ENCODE measurements around the gene SLC25A47. TPM values are rescaled to one million over a fixed set of nuclear protein-coding genes. Genes with fewer than 3 reads are reported as not detected.
"Not testable (repeated sequence)": the region's sequence is repeated elsewhere in the genome, so short reads cannot be mapped to it uniquely, and the experiment has no call there.

SLC25A47 gene
- total RNA-seq, 1 donor from 2014 or later, result not detected

DNA sequence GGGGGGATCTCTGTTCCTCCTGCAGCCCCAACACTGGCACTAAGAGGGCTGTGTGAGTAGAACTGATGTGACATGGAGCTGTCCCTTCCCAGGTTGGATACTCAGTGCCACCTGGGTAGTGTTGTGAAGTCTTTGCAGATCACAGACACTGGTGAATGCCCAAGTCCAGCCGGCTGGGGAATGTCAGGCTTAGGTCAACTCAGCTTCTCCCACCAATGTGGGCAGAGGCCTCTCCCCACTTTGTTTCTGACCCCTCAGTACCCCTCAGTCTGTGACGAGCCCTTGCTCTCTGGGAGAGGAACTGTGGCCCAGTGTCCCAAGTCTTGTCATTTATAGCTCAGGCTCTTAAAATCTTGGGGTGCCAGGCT, 28.2 kb upstream of the SLC25A47 start:
- peaks cover 3% of the 10 kb centered on the region for H3K36me3 Mint-ChIP-seq (ENCODE audit: low read depth)
- H3K27ac Mint-ChIP-seq (ENCODE audit: unreplicated experiment), result no peak overlapping the region
- peaks cover 4% of the 10 kb centered on the region for H3K27me3 Mint-ChIP-seq (ENCODE audit: low read depth)
- TF ChIP-seq, protein P1, sequence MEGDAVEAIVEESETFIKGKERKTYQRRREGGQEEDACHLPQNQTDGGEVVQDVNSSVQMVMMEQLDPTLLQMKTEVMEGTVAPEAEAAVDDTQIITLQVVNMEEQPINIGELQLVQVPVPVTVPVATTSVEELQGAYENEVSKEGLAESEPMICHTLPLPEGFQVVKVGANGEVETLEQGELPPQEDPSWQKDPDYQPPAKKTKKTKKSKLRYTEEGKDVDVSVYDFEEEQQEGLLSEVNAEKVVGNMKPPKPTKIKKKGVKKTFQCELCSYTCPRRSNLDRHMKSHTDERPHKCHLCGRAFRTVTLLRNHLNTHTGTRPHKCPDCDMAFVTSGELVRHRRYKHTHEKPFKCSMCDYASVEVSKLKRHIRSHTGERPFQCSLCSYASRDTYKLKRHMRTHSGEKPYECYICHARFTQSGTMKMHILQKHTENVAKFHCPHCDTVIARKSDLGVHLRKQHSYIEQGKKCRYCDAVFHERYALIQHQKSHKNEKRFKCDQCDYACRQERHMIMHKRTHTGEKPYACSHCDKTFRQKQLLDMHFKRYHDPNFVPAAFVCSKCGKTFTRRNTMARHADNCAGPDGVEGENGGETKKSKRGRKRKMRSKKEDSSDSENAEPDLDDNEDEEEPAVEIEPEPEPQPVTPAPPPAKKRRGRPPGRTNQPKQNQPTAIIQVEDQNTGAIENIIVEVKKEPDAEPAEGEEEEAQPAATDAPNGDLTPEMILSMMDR (conservative IDR thresholded peaks at IDR 0.05), result no peak
- DNase-seq (ENCODE audit: low read depth, low spot score), result no peak
- no peak overlapping the region for H3K4me3 Mint-ChIP-seq
- H3K4me1 Mint-ChIP-seq, result peaks cover 20% of the 10 kb centered on the region
- H3K9me3 Mint-ChIP-seq, result no peaks in the 10 kb centered on the region

DNA sequence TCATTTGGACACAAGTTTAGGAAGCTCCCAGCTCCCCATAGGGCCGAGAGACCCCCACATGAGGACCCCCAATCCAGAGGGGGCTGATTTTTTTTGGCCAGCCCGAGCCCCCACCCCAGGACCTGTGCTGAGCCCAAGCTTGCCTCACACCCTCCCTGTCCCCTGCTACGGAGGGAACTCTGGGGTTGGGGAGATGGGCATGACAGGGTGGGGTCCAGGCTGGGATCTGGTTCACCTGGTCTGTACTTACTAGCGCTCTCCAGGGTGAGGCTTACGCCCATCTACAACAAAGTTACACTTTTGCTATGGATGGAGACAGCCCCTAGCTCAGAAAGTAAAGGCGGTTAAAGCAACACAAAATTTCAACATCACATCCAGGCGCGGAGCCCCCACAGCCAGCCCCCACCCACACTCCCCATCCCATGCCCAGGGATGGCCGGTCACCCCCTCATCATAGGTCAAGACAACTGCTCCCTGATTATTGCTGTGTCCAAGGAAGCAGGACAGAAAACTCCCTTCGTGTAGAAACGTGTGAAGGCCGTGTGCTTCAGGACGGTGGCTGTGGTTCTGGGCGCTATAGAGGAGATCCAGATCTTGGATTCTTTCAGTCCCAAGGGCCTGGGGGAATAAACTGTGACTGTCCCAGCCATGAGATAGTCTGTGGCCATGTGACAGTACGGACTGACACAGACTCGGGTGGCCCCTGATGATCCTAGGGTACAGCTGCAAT, 27.6 kb upstream of the SLC25A47 start:
- peaks cover 3% of the 10 kb centered on the region for H3K36me3 Mint-ChIP-seq (ENCODE audit: low read depth)
- H3K27ac Mint-ChIP-seq (ENCODE audit: unreplicated experiment), result no peak overlapping the region
- H3K27me3 Mint-ChIP-seq (ENCODE audit: low read depth), result peaks cover 4% of the 10 kb centered on the region
- TF ChIP-seq, protein P1 (conservative IDR thresholded peaks at IDR 0.05), result no peak
- DNase-seq (ENCODE audit: low read depth, low spot score), result no peak
- peak overlapping the region; percentile 51 for H3K4me3 Mint-ChIP-seq
- H3K4me1 Mint-ChIP-seq, result peaks cover 15% of the 10 kb centered on the region
- no peaks in the 10 kb centered on the region for H3K9me3 Mint-ChIP-seq

DNA sequence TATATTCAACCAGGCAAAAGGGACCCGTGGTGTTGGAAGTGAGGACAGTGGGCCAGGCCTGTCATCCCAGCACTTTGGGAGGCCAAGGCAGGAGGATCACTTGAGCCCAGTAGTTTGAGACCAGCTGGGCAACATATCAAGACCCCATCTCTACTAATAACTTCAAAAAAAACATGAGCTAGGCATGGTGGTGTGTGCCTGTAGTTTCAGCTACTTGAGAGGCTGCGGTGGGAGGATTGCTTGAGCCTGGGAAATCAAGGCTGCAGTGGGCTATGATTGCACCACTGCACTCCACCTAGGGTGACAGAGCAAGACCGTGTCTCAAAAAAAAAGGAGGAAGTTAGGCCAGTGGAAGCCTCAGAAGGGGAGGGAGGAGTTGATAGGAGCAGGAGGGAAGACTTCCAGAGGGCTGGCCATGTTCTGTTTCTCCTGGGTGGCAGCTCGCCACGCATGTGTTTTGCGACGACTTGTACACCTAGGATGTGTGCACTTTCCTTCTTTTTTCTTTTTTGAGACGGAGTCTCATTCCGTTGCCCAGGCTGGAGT, 27.0 kb upstream of the SLC25A47 start:
- Mint-ChIP-seq H3K9me3 (no peaks in the 10 kb centered on the region), H3K36me3 (ENCODE audit: low read depth) (peaks cover 3% of the 10 kb centered on the region), H3K4me1 (peaks cover 9% of the 10 kb centered on the region), H3K4me3 (peak overlapping the region; percentile 51), H3K27me3 (ENCODE audit: low read depth) (peaks cover 4% of the 10 kb centered on the region), H3K27ac (ENCODE audit: unreplicated experiment) (no peak overlapping the region)
- TF ChIP-seq, protein P1 (conservative IDR thresholded peaks at IDR 0.05), result no peak
- no peak for DNase-seq (ENCODE audit: low read depth, low spot score)

DNA sequence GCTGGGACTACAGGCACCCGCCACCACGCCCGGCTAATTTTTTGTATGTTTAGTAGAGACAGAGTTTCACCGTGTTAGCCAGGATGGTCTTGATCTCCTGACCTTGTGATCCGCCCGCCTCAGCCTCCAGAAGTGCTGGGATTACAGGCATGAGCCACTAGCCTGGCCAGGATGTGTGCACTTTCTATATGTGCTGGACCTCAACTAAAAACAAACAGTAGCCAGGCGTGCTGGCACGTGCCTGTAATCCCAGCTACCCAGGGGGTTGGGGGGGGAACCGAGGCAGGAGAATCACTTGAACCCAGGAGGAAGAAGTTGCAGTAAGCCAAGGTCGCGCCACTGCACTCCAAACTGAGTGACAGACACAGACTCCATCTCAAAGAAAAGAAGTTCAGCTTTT, 26.4 kb upstream of the SLC25A47 start:
- H3K36me3 Mint-ChIP-seq (ENCODE audit: low read depth); DNase-seq (ENCODE audit: low read depth, low spot score); H3K9me3 Mint-ChIP-seq; H3K4me3 Mint-ChIP-seq; H3K27me3 Mint-ChIP-seq (ENCODE audit: low read depth); H3K4me1 Mint-ChIP-seq: not testable (repeated sequence)
- H3K27ac Mint-ChIP-seq (ENCODE audit: unreplicated experiment), result peak overlapping the region; percentile 12

DNA sequence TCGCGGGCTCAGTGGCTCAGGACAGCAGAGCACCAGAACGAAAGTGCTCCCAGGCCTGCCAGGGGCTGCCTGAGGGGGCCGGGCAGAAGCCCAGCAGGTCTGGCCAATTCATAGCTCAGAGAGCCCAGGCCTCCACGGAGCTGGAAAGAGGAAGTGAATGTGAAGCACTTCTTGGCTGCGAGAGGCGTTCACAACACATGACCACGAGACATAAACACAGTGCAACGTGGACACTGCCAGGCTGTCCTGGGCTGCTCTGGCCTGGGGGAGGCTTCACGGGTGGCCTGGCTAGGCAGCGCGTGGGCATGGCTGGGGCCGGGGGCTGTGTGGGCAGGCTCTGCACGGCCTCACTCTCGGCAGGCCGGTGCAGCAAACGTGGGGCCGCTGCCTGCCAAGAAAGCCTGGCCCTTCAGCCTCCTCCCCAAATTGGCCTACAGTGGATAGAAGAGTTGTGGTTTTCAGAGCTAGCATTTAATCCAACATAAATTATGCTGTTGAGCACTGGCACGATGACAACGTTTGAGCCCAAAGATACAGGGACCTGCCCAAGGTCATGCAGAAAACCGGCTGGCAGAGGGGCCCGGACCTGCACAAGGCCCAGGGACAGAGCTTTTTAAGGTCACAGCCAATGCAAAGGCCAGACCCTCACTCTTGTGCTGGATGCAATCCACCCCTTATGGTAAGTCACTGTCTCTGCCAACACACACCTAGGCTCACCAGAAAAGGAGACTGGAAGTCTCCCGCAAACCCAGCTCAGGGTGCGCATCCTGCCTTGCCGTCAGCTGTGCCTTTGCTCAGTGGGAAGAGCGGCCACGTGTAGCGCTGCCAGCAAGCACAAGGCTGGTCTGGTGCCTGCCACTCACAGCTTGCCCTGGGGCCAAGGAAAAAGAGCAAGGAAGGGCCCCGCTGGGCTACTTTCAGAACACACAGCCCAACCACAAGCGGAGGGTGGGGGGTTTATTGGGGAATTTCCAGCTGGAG, 25.5 kb upstream of the SLC25A47 start:
- no peaks in the 10 kb centered on the region for H3K9me3 Mint-ChIP-seq
- H3K36me3 Mint-ChIP-seq (ENCODE audit: low read depth), result peaks cover 3% of the 10 kb centered on the region
- TF ChIP-seq, protein P1 (conservative IDR thresholded peaks at IDR 0.05), result no peak
- peaks cover 4% of the 10 kb centered on the region for H3K27me3 Mint-ChIP-seq (ENCODE audit: low read depth)
- no peak for DNase-seq (ENCODE audit: low read depth, low spot score)
- peaks cover 8% of the 10 kb centered on the region for H3K4me1 Mint-ChIP-seq
- peak overlapping the region; percentile 12 for H3K27ac Mint-ChIP-seq (ENCODE audit: unreplicated experiment)
- peak overlapping the region; percentile 65 for H3K4me3 Mint-ChIP-seq
